ENCODE data around the gene GTF3C5. TPM values are rescaled to one million over a fixed set of nuclear protein-coding genes. Genes with fewer than 3 reads are reported as not detected.

Gene GTF3C5
- total RNA-seq, 2 experiments from 2014 or later = 49.0 to 52.4 TPM

DNA sequence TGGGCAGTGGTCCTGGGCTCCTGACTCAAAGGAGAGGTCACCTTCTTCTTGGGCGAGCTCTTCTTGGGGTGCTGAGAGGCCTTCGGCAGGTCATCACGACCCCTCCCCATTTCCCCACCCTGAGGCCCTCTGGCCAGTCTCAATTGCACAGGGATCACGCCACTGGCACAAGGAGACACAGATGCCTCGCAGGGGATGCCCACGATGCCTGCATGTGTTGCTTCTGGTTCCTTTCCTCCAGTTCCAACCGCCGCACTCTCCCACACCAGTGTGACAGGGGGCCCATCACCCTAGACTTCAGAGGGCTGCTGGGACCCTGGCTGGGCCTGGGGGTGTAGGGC, 32.3 kb downstream of the GTF3C5 start:
- ATAC-seq (ENCODE audit: poor library complexity) = no peak
- H3K27ac Mint-ChIP-seq = no peak overlapping the region
- no peaks in the 10 kb centered on the region for H3K27me3 Mint-ChIP-seq
- H3K9me3 ChIP-seq (ENCODE audit: control insufficient read depth in 1 of 2, insufficient read depth in 1 of 2, low read length in 2 of 2) = no peaks in the 10 kb centered on the region
- H3K27ac ChIP-seq (ENCODE audit: low read depth in 1 of 2, low read length in 2 of 2) = no peak overlapping the region
- H3K27me3 ChIP-seq (ENCODE audit: control insufficient read depth in 1 of 2, insufficient read depth in 2 of 2, low read length in 2 of 2) = no peaks in the 10 kb centered on the region
- peaks cover 24% of the 10 kb centered on the region for H3K4me1 Mint-ChIP-seq (ENCODE audit: low read depth)
- peaks cover 24% of the 10 kb centered on the region for H3K4me1 ChIP-seq (ENCODE audit: insufficient read depth, low read length)
- TF ChIP-seq, protein P1, sequence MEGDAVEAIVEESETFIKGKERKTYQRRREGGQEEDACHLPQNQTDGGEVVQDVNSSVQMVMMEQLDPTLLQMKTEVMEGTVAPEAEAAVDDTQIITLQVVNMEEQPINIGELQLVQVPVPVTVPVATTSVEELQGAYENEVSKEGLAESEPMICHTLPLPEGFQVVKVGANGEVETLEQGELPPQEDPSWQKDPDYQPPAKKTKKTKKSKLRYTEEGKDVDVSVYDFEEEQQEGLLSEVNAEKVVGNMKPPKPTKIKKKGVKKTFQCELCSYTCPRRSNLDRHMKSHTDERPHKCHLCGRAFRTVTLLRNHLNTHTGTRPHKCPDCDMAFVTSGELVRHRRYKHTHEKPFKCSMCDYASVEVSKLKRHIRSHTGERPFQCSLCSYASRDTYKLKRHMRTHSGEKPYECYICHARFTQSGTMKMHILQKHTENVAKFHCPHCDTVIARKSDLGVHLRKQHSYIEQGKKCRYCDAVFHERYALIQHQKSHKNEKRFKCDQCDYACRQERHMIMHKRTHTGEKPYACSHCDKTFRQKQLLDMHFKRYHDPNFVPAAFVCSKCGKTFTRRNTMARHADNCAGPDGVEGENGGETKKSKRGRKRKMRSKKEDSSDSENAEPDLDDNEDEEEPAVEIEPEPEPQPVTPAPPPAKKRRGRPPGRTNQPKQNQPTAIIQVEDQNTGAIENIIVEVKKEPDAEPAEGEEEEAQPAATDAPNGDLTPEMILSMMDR (IDR thresholded peaks at IDR 0.05) = no peak
- POLR2A ChIA-PET = no interaction called here
- intact Hi-C loops (cut with DNase I, micrococcal nuclease) = no loop called here
- no peak for DNase-seq
- H3K4me3 Mint-ChIP-seq = no peak overlapping the region
- H3K9me3 Mint-ChIP-seq = no peaks in the 10 kb centered on the region
- no peak overlapping the region for H3K4me3 ChIP-seq (ENCODE audit: low read length)
- H3K36me3 ChIP-seq (ENCODE audit: insufficient read depth, low read length) = peaks cover 1% of the 10 kb centered on the region
- CTCF ChIA-PET = no interaction called here
- no peaks in the 10 kb centered on the region for H3K36me3 Mint-ChIP-seq (ENCODE audit: low read depth)

DNA sequence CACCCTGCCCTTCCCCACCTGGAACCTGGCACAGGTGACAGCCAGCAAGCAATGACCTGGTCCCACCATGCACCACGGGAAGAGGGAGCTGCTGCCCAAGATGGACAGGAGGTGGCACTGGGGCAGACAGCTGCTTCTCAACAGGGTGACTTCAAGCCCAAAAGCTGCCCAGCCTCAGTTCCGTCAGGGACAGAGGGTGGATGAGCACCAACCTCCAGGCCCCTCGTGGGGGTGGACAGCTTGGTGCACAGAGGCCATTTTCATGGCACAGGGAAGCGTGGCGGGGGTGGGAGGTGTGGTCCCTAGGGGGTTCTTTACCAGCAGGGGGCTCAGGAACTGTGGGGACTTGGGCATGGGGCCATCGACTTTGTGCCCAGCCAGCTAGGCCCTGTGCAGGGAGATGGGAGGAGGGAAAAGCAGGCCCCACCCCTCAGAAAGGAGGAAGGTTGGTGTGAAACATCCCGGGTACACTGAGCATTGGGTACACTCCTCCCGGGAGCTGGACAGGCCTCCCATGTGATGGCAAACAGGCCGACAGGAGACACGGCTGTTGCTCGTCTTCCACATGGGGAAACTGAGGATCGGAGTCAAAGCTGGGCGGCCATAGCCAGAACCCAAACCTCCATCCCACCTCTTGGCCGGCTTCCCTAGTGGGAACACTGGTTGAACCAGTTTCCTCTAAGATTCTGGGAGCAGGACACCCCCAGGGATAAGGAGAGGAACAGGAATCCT, 32.9 kb downstream of the GTF3C5 start:
- no peak for ATAC-seq (ENCODE audit: poor library complexity)
- no peak overlapping the region for H3K4me3 ChIP-seq (ENCODE audit: low read length)
- no peak for DNase-seq
- CTCF ChIA-PET = no interaction called here
- TF ChIP-seq, protein P1 (IDR thresholded peaks at IDR 0.05) = no peak
- H3K27me3 ChIP-seq (ENCODE audit: control insufficient read depth in 1 of 2, insufficient read depth in 2 of 2, low read length in 2 of 2) = no peaks in the 10 kb centered on the region
- no peaks in the 10 kb centered on the region for H3K36me3 ChIP-seq (ENCODE audit: insufficient read depth, low read length)
- POLR2A ChIA-PET = no interaction called here
- no peak overlapping the region for H3K27ac ChIP-seq (ENCODE audit: low read depth in 1 of 2, low read length in 2 of 2)
- Mint-ChIP-seq H3K4me1 (ENCODE audit: low read depth) (peaks cover 19% of the 10 kb centered on the region), H3K27me3 (no peaks in the 10 kb centered on the region), H3K9me3 (no peaks in the 10 kb centered on the region), H3K27ac (no peak overlapping the region), H3K36me3 (ENCODE audit: low read depth) (no peaks in the 10 kb centered on the region), H3K4me3 (no peak overlapping the region)
- no peaks in the 10 kb centered on the region for H3K9me3 ChIP-seq (ENCODE audit: control insufficient read depth in 1 of 2, insufficient read depth in 1 of 2, low read length in 2 of 2)
- intact Hi-C loops (cut with DNase I, micrococcal nuclease) = no loop called here
- peaks cover 18% of the 10 kb centered on the region for H3K4me1 ChIP-seq (ENCODE audit: insufficient read depth, low read length)

DNA sequence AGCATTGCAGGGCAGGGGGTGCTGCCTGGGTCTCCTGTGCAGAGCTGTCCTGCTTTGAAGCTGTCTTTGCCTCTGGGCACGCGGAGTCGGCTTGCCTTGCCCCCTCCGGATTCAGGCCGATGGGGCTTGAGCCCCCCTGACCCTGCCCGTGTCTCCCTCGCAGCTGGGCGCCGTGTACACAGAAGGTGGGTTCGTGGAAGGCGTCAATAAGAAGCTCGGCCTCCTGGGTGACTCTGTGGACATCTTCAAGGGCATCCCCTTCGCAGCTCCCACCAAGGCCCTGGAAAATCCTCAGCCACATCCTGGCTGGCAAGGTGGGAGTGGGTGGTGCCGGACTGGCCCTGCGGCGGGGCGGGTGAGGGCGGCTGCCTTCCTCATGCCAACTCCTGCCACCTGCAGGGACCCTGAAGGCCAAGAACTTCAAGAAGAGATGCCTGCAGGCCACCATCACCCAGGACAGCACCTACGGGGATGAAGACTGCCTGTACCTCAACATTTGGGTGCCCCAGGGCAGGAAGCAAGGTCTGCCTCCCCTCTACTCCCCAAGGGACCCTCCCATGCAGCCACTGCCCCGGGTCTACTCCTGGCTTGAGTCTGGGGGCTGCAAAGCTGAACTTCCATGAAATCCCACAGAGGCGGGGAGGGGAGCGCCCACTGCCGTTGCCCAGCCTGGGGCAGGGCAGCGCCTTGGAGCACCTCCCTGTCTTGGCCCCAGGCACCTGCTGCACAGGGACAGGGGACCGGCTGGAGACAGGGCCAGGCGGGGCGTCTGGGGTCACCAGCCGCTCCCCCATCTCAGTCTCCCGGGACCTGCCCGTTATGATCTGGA, 33.7 kb downstream of the GTF3C5 start:
- H3K4me3 ChIP-seq (ENCODE audit: low read length) = no peak overlapping the region
- no peaks in the 10 kb centered on the region for H3K9me3 ChIP-seq (ENCODE audit: control insufficient read depth in 1 of 2, insufficient read depth in 1 of 2, low read length in 2 of 2)
- TF ChIP-seq, protein P1 (IDR thresholded peaks at IDR 0.05) = no peak
- H3K27me3 Mint-ChIP-seq = no peaks in the 10 kb centered on the region
- no peak overlapping the region for H3K27ac ChIP-seq (ENCODE audit: low read depth in 1 of 2, low read length in 2 of 2)
- intact Hi-C loops (cut with DNase I, micrococcal nuclease) = no loop called here
- DNase-seq (no peak), ATAC-seq (ENCODE audit: poor library complexity) (no peak)
- no peak overlapping the region for H3K27ac Mint-ChIP-seq
- H3K4me3 Mint-ChIP-seq = no peak overlapping the region
- H3K36me3 Mint-ChIP-seq (ENCODE audit: low read depth) = no peaks in the 10 kb centered on the region
- ChIA-PET CTCF (no interaction called here), POLR2A (no interaction called here)
- no peaks in the 10 kb centered on the region for H3K9me3 Mint-ChIP-seq
- no peaks in the 10 kb centered on the region for H3K27me3 ChIP-seq (ENCODE audit: control insufficient read depth in 1 of 2, insufficient read depth in 2 of 2, low read length in 2 of 2)
- no peaks in the 10 kb centered on the region for H3K36me3 ChIP-seq (ENCODE audit: insufficient read depth, low read length)
- H3K4me1 Mint-ChIP-seq (ENCODE audit: low read depth) = peaks cover 11% of the 10 kb centered on the region
- peaks cover 10% of the 10 kb centered on the region for H3K4me1 ChIP-seq (ENCODE audit: insufficient read depth, low read length)
